GM21390 (cell line): Measurements from ENCODE around the gene INTS11.

ENCODE experiments used
- ATAC-seq: cut with Tn5 transposase; IDR thresholded peaks from one replicate; pipeline ENCODE4 v1.9.1; 2021; ENCODE audit not compliant: unreplicated experiment

The INTS11 gene

GRCh38 chr1:1303736-1304135 lies 20.7 kb downstream of the INTS11 start:
- ATAC-seq = no peak

GRCh38 chr1:1302951-1303509 lies 21.4 kb downstream of the INTS11 start:
- ATAC-seq = no peak

GRCh38 chr1:1302006-1302430 lies 22.4 kb downstream of the INTS11 start:
- ATAC-seq = no peak

- no peak for ATAC-seq
Observed at GRCh38 chr1:1300352-1300739, 24.1 kb downstream of the INTS11 start.

GRCh38 chr1:1299686-1300351 lies 24.6 kb downstream of the INTS11 start:
- ATAC-seq = no peak

GRCh38 chr1:1298861-1299685 lies 25.4 kb downstream of the INTS11 start:
- ATAC-seq = no peak

GRCh38 chr1:1297802-1298424 lies 26.5 kb downstream of the INTS11 start:
- ATAC-seq = no peak

- no peak for ATAC-seq
Observed at GRCh38 chr1:1296070-1297061, 28.1 kb downstream of the INTS11 start.

GRCh38 chr1:1295154-1295923 lies 29.1 kb downstream of the INTS11 start:
- ATAC-seq = no peak

GRCh38 chr1:1294250-1294890 lies 30.1 kb downstream of the INTS11 start:
- no peak for ATAC-seq

GRCh38 chr1:1293263-1294249 lies 30.9 kb downstream of the INTS11 start:
- no peak for ATAC-seq

- ATAC-seq = no peak
Observed at GRCh38 chr1:1292851-1293250, 31.6 kb downstream of the INTS11 start.

- no peak for ATAC-seq
Observed at GRCh38 chr1:1292442-1292779, 32.0 kb downstream of the INTS11 start.

GRCh38 chr1:1291548-1292441 lies 32.7 kb downstream of the INTS11 start:
- no peak for ATAC-seq

- no peak for ATAC-seq
Observed at GRCh38 chr1:1291023-1291528, 33.4 kb downstream of the INTS11 start.

- ATAC-seq = no peak
Observed at GRCh38 chr1:1290238-1290731, 34.2 kb downstream of the INTS11 start.
